Keratinocyte (primary cell): ENCODE measurements around the gene APBB2. TPM values are rescaled to one million over a fixed set of nuclear protein-coding genes. Genes with fewer than 3 reads are reported as not detected.

Experiments used
- DNase-seq: peaks from one replicate; pipeline ENCODE4 v3.0.0-alpha.2; 2011; ENCODE audit warnings: low read depth, missing footprints, low spot score
- FAIRE-seq: peaks from 2 replicates; lab custom pipeline; 2011; peaks lifted over from hg19 to GRCh38; lab: Jason Lieb, UNC
- H2AFZ ChIP-seq: 2 replicates; pipeline ENCODE4 v1.6.0; 2012; ENCODE audit warnings: low read length, control low read depth, inconsistent platforms; ENCODE audit not compliant: control insufficient read depth
- H3K27ac ChIP-seq: 2 replicates; pipeline ENCODE4 v1.5.1; 2011; ENCODE audit warnings: low read length; ENCODE audit not compliant: control insufficient read depth, insufficient read depth
- H3K27me3 ChIP-seq: 3 replicates; pipeline ENCODE4 v1.6.0; 2011; ENCODE audit warnings: low read length; ENCODE audit not compliant: control insufficient read depth, insufficient read depth; ENCODE audit errors: extremely low read depth
- H3K36me3 ChIP-seq, 2 experiments: 2 replicates in 1 of 2; 3 replicates in 1 of 2; pipeline ENCODE4 v1.5.1; 2011; ENCODE audit warnings: low read length in 2 of 2, mild to moderate bottlenecking in 1 of 2; ENCODE audit not compliant: control insufficient read depth in 2 of 2, insufficient read depth in 2 of 2; ENCODE audit errors: extremely low read depth in 1 of 2
- H3K4me1 ChIP-seq: 3 replicates; pipeline ENCODE4 v1.5.1; 2011; ENCODE audit warnings: low read length; ENCODE audit not compliant: control insufficient read depth, insufficient read depth; ENCODE audit errors: extremely low read depth
- H3K4me2 ChIP-seq: 3 replicates; pipeline ENCODE4 v1.6.0; 2011; ENCODE audit warnings: low read depth, low read length; ENCODE audit not compliant: control insufficient read depth, insufficient read depth; ENCODE audit errors: extremely low read depth
- H3K4me3 ChIP-seq, 3 experiments: fragments of 200-600 bp in 1 of 3; sonication (generic) in 1 of 3; 2 replicates in 2 of 3; 3 replicates in 1 of 3; pipeline ENCODE4 v1.5.1; 2011 to 2016; ENCODE audit warnings: low read length in 3 of 3, mild to moderate bottlenecking in 3 of 3, control low read depth in 2 of 3, inconsistent platforms in 1 of 3, low read depth in 1 of 3, mixed read lengths in 1 of 3, mixed run types in 1 of 3, moderate library complexity in 1 of 3; ENCODE audit not compliant: control insufficient read depth in 2 of 3, insufficient read depth in 2 of 3; ENCODE audit errors: extremely low read depth in 1 of 3
- H3K79me2 ChIP-seq: 2 replicates; pipeline ENCODE4 v1.6.0; 2012; ENCODE audit warnings: low read length; ENCODE audit not compliant: control insufficient read depth, insufficient read depth
- H3K9ac ChIP-seq: 3 replicates; pipeline ENCODE4 v1.6.0; 2011; ENCODE audit warnings: low read length; ENCODE audit not compliant: control insufficient read depth, insufficient read depth; ENCODE audit errors: extremely low read depth
- H3K9me1 ChIP-seq: 3 replicates; pipeline ENCODE4 v1.6.0; 2011; ENCODE audit warnings: low read length; ENCODE audit not compliant: control insufficient read depth, insufficient read depth; ENCODE audit errors: extremely low read depth
- H3K9me3 ChIP-seq: 2 replicates; pipeline ENCODE4 v1.5.1; 2012; ENCODE audit warnings: low read depth, low read length; ENCODE audit not compliant: control insufficient read depth
- H4K20me1 ChIP-seq: 3 replicates; pipeline ENCODE4 v1.6.0; 2011; ENCODE audit warnings: low read length; ENCODE audit not compliant: control insufficient read depth, insufficient read depth; ENCODE audit errors: extremely low read depth
- EZH2 ChIP-seq: IDR thresholded peaks from one replicate; pipeline ENCODE4 v1.6.1; 2012; ENCODE audit warnings: inconsistent platforms, mild to moderate bottlenecking, low read length, moderate library complexity
- dilution Hi-C: fragments of 300-500 bp; cut with MboI; formaldehyde crosslinking; loops from one replicate; pipeline ENCODE4 v1.7.0; 2020; ENCODE audit warnings: low sequenced_read_pairs; ENCODE audit not compliant: extremely low pct_ligation_motif_present
- polyA plus RNA-seq, 5 experiments: library from polyadenylated mRNA; depleted of rRNA in 3 of 5; stranded (reverse) in 3 of 5; stranded (forward) in 1 of 5; unstranded in 1 of 5; fragments of >200 nt; gene quantifications; 1 replicate in 1 of 5; 2 replicates in 3 of 5; 3 replicates in 1 of 5; pipeline versions ENCODE4 v1.2.1 to v1.2.3, GENCODE V29; 2011 to 2012; ENCODE audit warnings: missing spikeins in 2 of 5, low read depth in 1 of 5, low replicate concordance in 1 of 5
- TF ChIP-seq, protein P1 (sequence below), 3 experiments: IDR thresholded peaks in 1 of 3; conservative IDR thresholded peaks in 1 of 3; optimal IDR thresholded peaks in 1 of 3; 2 replicates in 2 of 3; 3 replicates in 1 of 3; pipeline versions ENCODE3 to v1.5.1; 2011; ENCODE audit warnings: low read length in 3 of 3, mild to moderate bottlenecking in 3 of 3, moderate library complexity in 2 of 3, control low read depth in 1 of 3, inconsistent platforms in 1 of 3; ENCODE audit not compliant: insufficient read depth in 2 of 3; ENCODE audit errors: extremely low read depth in 1 of 3

The APBB2 gene
- polyA plus RNA-seq, 1 donor (not counting 4 experiments of a cell fraction or from before 2014, with no cell fraction given) = 57.3 TPM

DNA sequence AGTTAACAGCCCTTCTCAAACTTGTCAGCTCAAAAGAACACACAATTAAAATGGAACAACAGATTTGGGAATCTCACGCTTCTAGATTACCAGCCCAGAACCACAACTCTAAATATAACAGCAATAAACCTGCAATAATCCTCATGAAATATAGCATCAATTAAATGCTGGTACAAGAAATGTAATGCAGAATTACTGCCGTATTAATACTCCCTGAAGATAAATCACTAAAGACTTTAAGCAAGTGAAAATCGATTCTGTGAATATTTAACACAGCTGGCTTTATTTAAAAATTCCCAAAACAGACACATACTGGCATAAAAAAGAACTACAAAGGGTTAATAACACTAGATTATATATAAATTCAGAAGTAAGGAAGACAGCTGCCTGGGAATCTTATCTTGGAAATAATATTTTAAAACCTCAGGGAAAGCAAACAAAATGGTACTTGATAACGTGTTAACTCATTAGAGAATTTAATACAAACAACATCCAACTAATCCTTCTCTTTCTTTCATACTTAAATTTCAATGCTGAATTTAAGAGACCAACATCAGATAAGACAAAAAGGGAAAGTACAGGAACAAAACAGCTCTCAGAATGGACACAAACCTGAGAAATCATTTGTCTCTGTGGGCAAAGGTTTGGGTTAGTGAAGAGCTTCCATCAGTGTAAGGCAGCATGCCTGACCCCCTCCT is 34.7 kb downstream of the APBB2 start:
- Histone ChIP-seq H3K4me1 (peaks cover 22% of the 10 kb centered on the region), H2AFZ (no peak overlapping the region), H3K27ac (no peak overlapping the region), H3K4me3 (no peak overlapping the region), H3K9me3 (no peaks in the 10 kb centered on the region), H3K79me2 (peaks cover 91% of the 10 kb centered on the region), H3K9ac (no peak overlapping the region), H3K4me2 (no peak overlapping the region), H3K27me3 (no peaks in the 10 kb centered on the region), H3K36me3 (peaks cover 0 to 6% of the 10 kb centered on the region in 2 experiments), H3K9me1 (peaks cover 2% of the 10 kb centered on the region), H4K20me1 (peaks cover 5% of the 10 kb centered on the region)
- no peak for DNase-seq
- TF ChIP-seq, protein P1, sequence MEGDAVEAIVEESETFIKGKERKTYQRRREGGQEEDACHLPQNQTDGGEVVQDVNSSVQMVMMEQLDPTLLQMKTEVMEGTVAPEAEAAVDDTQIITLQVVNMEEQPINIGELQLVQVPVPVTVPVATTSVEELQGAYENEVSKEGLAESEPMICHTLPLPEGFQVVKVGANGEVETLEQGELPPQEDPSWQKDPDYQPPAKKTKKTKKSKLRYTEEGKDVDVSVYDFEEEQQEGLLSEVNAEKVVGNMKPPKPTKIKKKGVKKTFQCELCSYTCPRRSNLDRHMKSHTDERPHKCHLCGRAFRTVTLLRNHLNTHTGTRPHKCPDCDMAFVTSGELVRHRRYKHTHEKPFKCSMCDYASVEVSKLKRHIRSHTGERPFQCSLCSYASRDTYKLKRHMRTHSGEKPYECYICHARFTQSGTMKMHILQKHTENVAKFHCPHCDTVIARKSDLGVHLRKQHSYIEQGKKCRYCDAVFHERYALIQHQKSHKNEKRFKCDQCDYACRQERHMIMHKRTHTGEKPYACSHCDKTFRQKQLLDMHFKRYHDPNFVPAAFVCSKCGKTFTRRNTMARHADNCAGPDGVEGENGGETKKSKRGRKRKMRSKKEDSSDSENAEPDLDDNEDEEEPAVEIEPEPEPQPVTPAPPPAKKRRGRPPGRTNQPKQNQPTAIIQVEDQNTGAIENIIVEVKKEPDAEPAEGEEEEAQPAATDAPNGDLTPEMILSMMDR (optimal IDR thresholded peaks at IDR 0.05 in 1 of 3, IDR thresholded peaks at IDR 0.05 in 1 of 3, conservative IDR thresholded peaks at IDR 0.05 in 1 of 3; ENCODE audit: extremely low read depth in 1 of 3, insufficient read depth in 2 of 3, low read length in 3 of 3) = no peak
- TF ChIP-seq EZH2 = no peak
- peak; percentile 63 for FAIRE-seq
- dilution Hi-C loops = no loop called here

DNA sequence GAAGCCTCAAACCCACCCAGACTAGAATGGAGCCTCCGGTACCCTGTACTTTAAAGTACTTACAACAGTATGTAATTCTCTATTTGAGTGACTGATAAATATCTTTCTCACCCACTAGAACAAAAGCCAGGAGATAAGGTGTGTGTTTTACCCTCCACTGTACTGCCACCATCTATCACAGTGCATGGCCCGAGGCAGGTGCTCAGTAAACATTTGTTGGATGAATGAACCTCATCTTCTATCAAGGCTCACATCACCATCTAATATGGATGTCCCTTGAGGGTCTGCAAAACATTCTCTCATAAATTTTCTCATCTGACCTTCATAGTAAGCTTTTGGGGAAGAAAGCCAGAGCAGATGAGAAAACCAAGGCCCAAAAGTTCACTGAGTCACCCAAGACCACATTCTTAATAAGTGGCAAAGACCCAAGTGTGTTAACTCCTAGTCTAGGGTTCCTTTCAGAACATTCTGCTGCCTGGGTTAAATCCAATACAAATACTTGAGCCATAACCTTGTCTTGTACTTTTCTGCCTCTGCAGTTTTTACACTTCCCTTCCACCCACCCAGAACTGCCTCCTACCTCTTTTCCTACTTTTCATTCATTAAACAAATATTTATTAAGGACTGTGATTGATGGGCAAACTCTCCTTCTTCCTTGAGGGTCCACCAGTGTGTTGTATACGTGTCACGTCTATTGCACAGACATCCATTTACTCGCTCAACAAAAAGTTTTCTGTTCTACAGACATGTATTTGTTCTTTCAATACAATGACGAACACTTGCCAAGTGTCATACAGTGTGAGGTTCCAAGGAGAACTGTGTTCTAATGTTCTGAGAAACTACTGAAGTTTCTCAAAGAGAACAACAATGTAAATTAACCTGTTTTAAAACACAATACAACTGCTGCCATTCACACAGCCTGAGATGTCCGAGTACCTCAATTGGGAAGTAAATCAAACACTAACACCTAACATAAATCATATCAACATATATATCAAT is 35.7 kb downstream of the APBB2 start:
- TF ChIP-seq, protein P1 (optimal IDR thresholded peaks at IDR 0.05 in 1 of 3, IDR thresholded peaks at IDR 0.05 in 1 of 3, conservative IDR thresholded peaks at IDR 0.05 in 1 of 3; ENCODE audit: extremely low read depth in 1 of 3, insufficient read depth in 2 of 3, low read length in 3 of 3) = no peak
- no peak for TF ChIP-seq EZH2
- FAIRE-seq = peak; percentile 78
- no peak overlapping the region for H3K4me3 ChIP-seq
- no peak overlapping the region for H3K9ac ChIP-seq
- H3K4me2 ChIP-seq = no peak overlapping the region
- H3K4me1 ChIP-seq = peaks cover 25% of the 10 kb centered on the region
- no peaks in the 10 kb centered on the region for H3K36me3 ChIP-seq
- no peak overlapping the region for H3K27ac ChIP-seq
- no peak overlapping the region for H2AFZ ChIP-seq
- H3K79me2 ChIP-seq = peaks cover 91% of the 10 kb centered on the region
- H4K20me1 ChIP-seq = peaks cover 5% of the 10 kb centered on the region
- peaks cover 2% of the 10 kb centered on the region for H3K9me1 ChIP-seq
- no peak for DNase-seq
- H3K9me3 ChIP-seq = no peaks in the 10 kb centered on the region
- dilution Hi-C loops = no loop called here
- no peaks in the 10 kb centered on the region for H3K27me3 ChIP-seq
